ENCODE data around the gene MTA2.

- TF ChIP-seq, protein P1, sequence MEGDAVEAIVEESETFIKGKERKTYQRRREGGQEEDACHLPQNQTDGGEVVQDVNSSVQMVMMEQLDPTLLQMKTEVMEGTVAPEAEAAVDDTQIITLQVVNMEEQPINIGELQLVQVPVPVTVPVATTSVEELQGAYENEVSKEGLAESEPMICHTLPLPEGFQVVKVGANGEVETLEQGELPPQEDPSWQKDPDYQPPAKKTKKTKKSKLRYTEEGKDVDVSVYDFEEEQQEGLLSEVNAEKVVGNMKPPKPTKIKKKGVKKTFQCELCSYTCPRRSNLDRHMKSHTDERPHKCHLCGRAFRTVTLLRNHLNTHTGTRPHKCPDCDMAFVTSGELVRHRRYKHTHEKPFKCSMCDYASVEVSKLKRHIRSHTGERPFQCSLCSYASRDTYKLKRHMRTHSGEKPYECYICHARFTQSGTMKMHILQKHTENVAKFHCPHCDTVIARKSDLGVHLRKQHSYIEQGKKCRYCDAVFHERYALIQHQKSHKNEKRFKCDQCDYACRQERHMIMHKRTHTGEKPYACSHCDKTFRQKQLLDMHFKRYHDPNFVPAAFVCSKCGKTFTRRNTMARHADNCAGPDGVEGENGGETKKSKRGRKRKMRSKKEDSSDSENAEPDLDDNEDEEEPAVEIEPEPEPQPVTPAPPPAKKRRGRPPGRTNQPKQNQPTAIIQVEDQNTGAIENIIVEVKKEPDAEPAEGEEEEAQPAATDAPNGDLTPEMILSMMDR (IDR thresholded peaks at IDR 0.05): no peak
- no peak for TF ChIP-seq POLR2A (IDR thresholded peaks at IDR 0.05)
These were observed 19.4 kb upstream of the MTA2 start for GRCh38 chr11:62621027-62621566.
